Activated CD8-positive, alpha-beta memory T cell treated with anti-CD3 and anti-CD28 coated beads, Interleukin-2, amount 50 U/mL, for 4 hours (primary cell): Measurements from ENCODE around the gene CCKAR.

Experiments
- DNase-seq: peaks from one replicate; pipeline ENCODE4 v3.0.0-alpha.2; 2020

The CCKAR gene

DNA sequence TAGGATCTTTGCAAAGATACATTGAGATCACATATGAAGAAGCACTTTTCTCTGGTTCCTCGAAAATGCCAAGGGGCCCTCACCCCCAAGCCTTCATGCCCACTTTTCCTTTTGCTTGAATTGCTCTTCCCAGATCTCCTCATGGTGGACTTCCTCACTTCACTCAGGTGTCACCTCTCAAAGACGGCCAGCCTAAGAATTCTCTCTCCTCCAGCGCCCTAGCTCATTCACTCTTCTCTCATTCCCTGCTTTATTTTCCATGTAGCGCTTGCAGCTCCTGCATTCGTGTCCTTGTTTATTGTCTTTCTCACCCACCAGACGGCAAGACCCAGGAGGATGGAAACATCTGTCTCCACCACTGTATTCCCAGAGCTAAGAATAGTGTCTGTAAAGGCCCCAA lies 32.9 kb downstream of the CCKAR start:
- DNase-seq, result no peak

- no peak for DNase-seq
These were observed 34.7 kb downstream of the CCKAR start for GRCh38 chr4:26455571-26455970.

DNA sequence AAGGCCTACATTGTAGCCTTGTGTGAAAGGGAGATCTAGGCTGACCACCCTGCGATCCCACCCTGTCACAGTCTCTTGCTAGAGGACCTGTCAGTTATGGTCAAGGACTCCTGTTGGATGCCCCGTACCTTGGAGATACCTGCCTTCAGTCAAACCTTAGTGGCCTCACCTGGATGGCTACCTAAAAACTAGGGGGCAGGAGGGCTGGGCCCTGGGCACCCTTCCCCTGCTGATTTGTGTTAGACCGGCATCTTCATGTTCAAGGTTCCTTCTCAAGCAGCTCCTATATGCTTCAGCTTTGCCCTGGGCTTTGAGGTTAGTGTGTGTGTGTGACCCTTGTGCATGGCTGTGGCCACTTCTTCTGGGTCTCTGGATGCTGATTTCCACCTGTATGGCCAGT lies 35.3 kb downstream of the CCKAR start:
- no peak for DNase-seq

DNA sequence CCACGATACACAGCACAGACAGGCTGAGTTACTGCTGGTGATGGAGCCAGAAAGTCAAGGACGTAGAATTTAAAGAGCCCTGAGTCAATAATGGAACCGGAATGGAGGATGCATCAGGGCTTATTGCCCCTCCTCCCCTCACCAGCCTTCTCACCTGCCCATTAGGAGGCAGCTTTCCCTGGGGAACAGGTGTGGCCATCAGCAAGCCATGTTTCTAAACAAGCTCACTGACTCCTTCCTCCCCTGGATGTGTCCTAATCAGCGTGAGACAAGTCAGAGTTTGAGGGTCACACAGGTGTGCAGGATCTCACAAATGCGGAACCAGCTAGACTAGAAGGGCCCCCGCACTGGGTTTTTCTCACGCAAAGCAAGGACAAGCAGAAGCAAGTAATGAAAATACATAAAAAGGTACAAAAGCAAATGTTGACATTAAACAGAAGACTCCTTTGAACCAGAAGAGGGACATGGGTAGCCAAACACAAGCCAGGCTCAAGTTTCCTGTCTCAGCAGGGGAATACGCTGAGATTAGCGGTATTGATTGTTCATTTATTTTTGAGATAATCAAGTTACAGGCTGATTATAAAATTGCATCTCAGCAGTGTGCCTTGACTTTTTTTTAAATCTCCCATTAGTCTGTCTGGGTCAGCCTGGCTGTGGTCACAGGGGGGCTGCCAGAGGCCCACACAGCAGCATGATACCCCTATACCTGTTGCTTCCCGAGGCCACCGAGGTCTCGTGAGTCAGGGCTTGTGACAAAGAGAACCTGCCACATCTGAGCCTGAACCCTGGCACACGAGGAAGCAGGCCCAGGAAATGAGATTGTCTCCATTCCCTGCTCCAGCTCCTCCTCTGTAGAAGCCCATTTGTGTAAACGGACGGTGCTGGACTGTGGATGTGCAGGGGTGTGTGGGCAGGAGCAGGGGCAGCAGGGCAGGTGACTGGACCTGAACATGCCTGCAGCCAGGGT lies 37.4 kb downstream of the CCKAR start:
- DNase-seq, result no peak

- DNase-seq, result no peak
These were observed 38.7 kb downstream of the CCKAR start for GRCh38 chr4:26451597-26451996.

GRCh38 chr4:26450418-26450817 lies 39.9 kb downstream of the CCKAR start:
- DNase-seq, result no peak

GRCh38 chr4:26447378-26447777 lies 42.9 kb downstream of the CCKAR start:
- no peak for DNase-seq

DNA sequence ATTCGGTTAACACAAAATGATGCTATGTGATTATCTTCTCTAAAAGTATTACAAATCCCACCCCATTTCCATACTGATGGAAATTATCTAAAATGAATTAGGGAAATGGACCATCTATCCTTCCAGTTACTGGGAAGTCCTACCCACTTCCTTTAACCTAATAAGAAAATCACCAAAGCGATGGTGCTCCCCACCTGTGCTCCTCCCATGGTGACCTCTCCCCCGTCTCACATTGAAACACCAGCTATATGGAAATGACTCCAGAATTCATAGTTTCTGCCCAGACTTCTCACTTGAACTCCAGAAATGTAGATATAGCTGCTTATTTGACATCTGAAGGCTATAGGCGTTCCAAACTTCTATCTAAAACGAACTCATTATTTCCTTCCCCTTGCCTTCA lies 48.5 kb downstream of the CCKAR start:
- no peak for DNase-seq

DNA sequence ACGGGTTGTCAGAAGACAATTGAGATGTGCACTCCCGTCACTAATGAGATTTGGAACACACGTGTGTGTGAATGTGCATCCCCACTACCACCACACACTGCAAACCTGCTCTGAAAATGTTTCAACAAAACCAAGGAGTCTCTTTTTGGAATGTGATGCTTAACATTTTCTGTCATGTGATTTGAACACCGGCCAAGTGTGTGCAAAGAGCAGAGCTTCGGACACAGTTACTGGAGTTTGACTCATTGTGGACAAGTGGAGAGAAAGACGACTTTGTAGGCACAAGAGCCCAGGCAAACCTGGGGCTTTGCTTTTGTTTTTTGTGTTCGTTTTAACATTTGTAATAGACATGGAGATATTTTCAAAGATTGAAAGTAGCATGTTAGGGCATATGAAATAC lies 49.2 kb downstream of the CCKAR start:
- no peak for DNase-seq

GRCh38 chr4:26434030-26434639 lies 56.1 kb downstream of the CCKAR start:
- DNase-seq, result no peak

DNA sequence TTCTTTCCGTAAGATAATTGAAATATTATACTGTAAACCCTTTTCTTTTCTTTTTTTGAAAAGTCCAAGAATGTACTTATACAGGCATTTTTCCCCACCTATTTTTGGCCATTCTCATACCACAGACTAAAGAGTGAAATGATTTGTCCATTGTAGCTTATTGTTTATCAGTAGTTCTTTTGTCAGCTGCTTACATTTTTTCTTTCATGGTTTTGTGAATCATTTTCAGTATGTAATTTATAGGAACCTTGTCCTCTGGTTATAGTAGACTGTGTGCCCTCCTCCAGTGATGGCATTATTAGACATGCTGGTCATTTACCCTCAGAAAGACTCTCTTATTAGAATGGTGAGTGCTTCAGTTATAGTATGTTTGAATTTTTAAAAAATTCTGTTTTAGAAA lies 56.7 kb downstream of the CCKAR start:
- no peak for DNase-seq

- DNase-seq, result no peak
These were observed 57.9 kb downstream of the CCKAR start for GRCh38 chr4:26432419-26432818.

- no peak for DNase-seq
These were observed 58.7 kb downstream of the CCKAR start for GRCh38 chr4:26431461-26432180.
